Gastrocnemius medialis (tissue), 4 donors: ENCODE measurements around the gene SBNO1. TPM values are rescaled to one million over a fixed set of nuclear protein-coding genes. Genes with fewer than 3 reads are reported as not detected.

ENCODE experiments used
- ATAC-seq, 2 donors: fragments of 150-250 bp; one replicate each; pipeline ENCODE4 v1.9.1; 2016
- DNase-seq, 2 donors: peaks; one replicate each; pipeline ENCODE4 v3.0.0-alpha.2; 2019
- H3K27ac ChIP-seq, 4 donors: fragments of 200-600 bp; sonication (generic); 1 replicate in 1 of 4; 2 replicates in 3 of 4; pipeline ENCODE4 v1.5.1; 2016 to 2018; ENCODE audit warnings: mild to moderate bottlenecking in 2 of 4, moderate library complexity in 1 of 4
- H3K27me3 ChIP-seq, 3 donors: fragments of 200-600 bp; sonication (generic) in 2 of 3; 1 replicate in 1 of 3; 2 replicates in 2 of 3; pipeline versions ENCODE4 v1.5.1 to v1.6.0; 2016 to 2019; ENCODE audit warnings: mild to moderate bottlenecking in 1 of 3, moderate library complexity in 1 of 3
- H3K36me3 ChIP-seq, 2 donors: fragments of 200-600 bp; sonication (generic) in 1 of 2; one replicate each; pipeline ENCODE4 v1.5.1; 2017 to 2018
- H3K4me1 ChIP-seq, 2 donors: fragments of 200-600 bp; sonication (generic) in 1 of 2; one replicate each; pipeline ENCODE4 v1.5.1; 2016 to 2017; ENCODE audit warnings: mild to moderate bottlenecking in 2 of 2
- H3K4me3 ChIP-seq, 4 donors: fragments of 200-600 bp; sonication (generic) in 3 of 4; 1 replicate in 1 of 4; 2 replicates in 3 of 4; pipeline ENCODE4 v1.5.1; 2016 to 2019; ENCODE audit warnings: mild to moderate bottlenecking in 2 of 4
- H3K9me3 ChIP-seq, 3 donors: fragments of 200-600 bp; sonication (generic) in 2 of 3; 1 replicate in 1 of 3; 2 replicates in 2 of 3; pipeline ENCODE4 v1.5.1; 2016 to 2019
- POLR2A ChIP-seq, 2 donors: fragments of 450-650 bp; IDR thresholded peaks; one replicate each; pipeline ENCODE4 v1.6.1; 2017; ENCODE audit warnings: antibody characterized with exemption in 2 of 2, mild to moderate bottlenecking in 2 of 2, moderate library complexity in 2 of 2
- in situ Hi-C, 4 donors: fragments of 200-750 bp; cut with MboI; loops; one replicate each; pipeline versions ENCODE4 v1.15.0 to v1.8.0; 2017; ENCODE audit warnings: low sequenced_read_pairs in 4 of 4
- intact Hi-C: fragments of 100-400 bp; cut with DNase I; formaldehyde crosslinking; loops from one replicate; pipeline ENCODE4 v1.15.1; 2023; ENCODE audit warnings: low total_unique reads
- total RNA-seq, 4 donors: library from RNA; depleted of rRNA; stranded (reverse); fragments of >200 nt; gene quantifications; one replicate each; pipeline versions ENCODE4 v1.1.0 to v1.2.3, GENCODE V29; 2016
- TF ChIP-seq, protein P1 (sequence below), 5 experiments: fragments of 450-650 bp in 3 of 5; fragments of 200-600 bp in 2 of 5; sonication (generic) in 2 of 5; IDR thresholded peaks in 4 of 5; conservative IDR thresholded peaks in 1 of 5; 1 replicate in 4 of 5; 2 replicates in 1 of 5; pipeline ENCODE4 v1.5.1; 2016 to 2019; ENCODE audit warnings: antibody characterized with exemption in 5 of 5, mild to moderate bottlenecking in 3 of 5, moderate library complexity in 3 of 5

The SBNO1 gene
- total RNA-seq, 4 donors from 2014 or later = 26.6 to 29.9 (median 28.8) TPM

DNA sequence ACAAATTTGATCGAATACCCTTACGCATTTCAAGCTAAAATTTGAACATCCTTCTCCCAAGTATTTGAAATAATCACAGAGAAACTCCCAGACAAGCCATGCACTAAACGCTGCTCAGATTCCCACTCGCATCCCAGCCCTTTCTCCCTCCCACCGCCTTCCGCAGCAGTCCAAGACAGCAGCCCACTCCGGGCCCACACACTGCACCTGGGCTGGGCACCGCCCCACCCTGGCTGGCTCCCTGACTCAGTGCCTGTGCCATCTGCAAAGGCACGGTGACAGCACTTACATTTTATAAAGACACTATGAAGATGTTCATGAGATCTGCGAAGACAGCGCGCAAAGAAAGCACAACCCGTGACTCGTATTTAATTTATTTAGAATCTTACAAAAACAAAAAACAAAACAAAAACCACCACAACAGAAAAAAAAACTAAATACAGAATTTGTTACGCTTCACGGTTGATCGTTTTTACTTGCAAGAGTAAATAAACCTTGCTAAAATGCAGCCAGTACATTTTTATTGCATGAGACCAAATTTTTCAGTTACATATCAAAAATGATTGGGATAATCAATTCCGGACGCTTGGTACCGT lies 75.8 kb downstream of the SBNO1 start:
- ATAC-seq (no peak), DNase-seq (no peak)
- no peak overlapping the region for H3K4me3 ChIP-seq
- intact Hi-C loops (no loop called here), in situ Hi-C loops (no loop called here)
- no peak for TF ChIP-seq POLR2A (IDR thresholded peaks at IDR 0.05)
- TF ChIP-seq, protein P1, sequence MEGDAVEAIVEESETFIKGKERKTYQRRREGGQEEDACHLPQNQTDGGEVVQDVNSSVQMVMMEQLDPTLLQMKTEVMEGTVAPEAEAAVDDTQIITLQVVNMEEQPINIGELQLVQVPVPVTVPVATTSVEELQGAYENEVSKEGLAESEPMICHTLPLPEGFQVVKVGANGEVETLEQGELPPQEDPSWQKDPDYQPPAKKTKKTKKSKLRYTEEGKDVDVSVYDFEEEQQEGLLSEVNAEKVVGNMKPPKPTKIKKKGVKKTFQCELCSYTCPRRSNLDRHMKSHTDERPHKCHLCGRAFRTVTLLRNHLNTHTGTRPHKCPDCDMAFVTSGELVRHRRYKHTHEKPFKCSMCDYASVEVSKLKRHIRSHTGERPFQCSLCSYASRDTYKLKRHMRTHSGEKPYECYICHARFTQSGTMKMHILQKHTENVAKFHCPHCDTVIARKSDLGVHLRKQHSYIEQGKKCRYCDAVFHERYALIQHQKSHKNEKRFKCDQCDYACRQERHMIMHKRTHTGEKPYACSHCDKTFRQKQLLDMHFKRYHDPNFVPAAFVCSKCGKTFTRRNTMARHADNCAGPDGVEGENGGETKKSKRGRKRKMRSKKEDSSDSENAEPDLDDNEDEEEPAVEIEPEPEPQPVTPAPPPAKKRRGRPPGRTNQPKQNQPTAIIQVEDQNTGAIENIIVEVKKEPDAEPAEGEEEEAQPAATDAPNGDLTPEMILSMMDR (IDR thresholded peaks at IDR 0.05 in 4 of 5, conservative IDR thresholded peaks at IDR 0.05 in 1 of 5) = no peak
- no peaks in the 10 kb centered on the region for H3K9me3 ChIP-seq
- H3K36me3 ChIP-seq = peaks cover 0 to 22% of the 10 kb centered on the region in 2 donors
- H3K27me3 ChIP-seq = no peaks in the 10 kb centered on the region
- no peaks in the 10 kb centered on the region for H3K4me1 ChIP-seq
- H3K27ac ChIP-seq = no peak overlapping the region

DNA sequence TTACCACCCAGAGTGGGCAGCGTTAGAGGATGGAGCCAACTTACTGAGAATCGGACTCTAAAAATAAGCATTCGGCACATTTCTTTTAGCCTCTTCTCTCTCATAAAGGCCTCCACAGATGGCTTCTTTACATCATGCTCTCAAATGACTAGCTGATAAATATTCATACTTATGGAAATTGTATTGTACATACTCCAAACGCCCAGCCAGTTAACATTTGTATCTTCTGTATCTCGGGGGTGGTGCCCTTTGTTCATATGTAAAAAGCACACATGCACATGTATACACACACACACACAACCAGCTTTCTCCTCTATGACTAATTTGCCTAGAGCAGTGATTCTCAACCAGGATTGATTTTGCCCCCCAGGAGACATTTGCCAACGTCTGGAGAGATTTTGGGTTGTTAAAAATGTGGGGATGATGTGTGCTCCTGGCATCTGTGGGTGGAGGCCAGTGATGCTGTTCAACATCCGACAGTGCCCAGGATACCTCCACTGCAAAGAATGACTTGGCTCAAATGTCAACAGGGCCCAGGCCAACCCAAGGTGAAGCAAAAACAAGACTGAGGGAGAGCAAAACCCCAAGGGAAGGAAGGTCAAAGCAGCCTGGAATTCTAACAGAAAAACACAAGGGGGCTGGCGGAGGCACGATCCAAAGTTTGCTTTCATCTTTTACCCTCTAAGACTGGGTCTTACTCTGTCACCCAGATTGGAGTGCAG lies 77.8 kb downstream of the SBNO1 start:
- no peaks in the 10 kb centered on the region for H3K4me1 ChIP-seq
- peaks cover 0 to 3% of the 10 kb centered on the region in 2 donors for H3K36me3 ChIP-seq
- DNase-seq (no peak), ATAC-seq (no peak)
- in situ Hi-C loops = no loop called here
- H3K27ac ChIP-seq = no peak overlapping the region
- no peaks in the 10 kb centered on the region for H3K27me3 ChIP-seq
- H3K9me3 ChIP-seq = no peaks in the 10 kb centered on the region
- no peak overlapping the region for H3K4me3 ChIP-seq
- TF ChIP-seq, protein P1 (IDR thresholded peaks at IDR 0.05 in 4 of 5, conservative IDR thresholded peaks at IDR 0.05 in 1 of 5) = no peak
- TF ChIP-seq POLR2A (IDR thresholded peaks at IDR 0.05) = no peak
- intact Hi-C loops = loop anchor here (2.0 kb wide), 1 partner anchor 24 kb away; no protein-coding TSS in a partner anchor

DNA sequence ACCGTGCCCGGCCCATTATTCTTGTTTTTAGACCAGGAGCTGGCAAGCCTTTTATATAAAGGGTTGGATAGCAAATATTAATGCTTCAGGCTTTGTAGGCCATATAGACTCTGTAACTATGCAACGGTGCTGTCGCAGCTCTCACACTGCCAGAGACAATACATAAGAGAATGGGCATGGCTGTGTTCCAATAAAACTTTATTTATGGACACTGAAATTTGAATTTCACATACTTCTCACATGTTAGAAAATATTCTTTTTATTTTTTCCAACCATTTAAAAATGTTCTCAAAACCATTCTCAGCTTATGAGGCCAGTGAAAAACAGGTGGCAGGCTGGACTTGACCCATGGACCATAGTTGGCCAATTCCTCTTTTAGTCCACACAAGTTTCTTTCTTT lies 80.0 kb downstream of the SBNO1 start:
- in situ Hi-C loops = no loop called here

DNA sequence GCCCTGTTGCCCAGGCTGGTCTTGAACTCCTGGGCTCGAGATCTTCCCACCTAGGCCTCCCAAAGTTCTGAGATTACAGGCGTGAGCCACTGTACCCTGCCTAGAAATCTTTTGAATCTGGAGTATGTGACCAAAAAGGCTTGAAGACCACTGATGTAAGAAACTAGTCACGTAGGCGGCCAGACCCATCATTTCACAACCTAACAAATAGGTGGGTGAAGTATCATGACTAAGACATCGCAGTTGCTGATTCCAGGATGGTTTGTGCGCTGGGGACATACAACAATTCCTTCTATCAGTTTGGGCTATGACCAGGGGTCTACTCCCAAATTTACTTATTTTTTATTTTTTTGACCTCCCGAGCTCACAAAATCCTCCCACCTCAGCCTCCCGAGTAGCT lies 81.2 kb downstream of the SBNO1 start:
- H3K4me1 ChIP-seq = no peaks in the 10 kb centered on the region
- no peaks in the 10 kb centered on the region for H3K36me3 ChIP-seq
- intact Hi-C loops (no loop called here), in situ Hi-C loops (no loop called here)
- H3K27ac ChIP-seq = no peak overlapping the region
- ATAC-seq (no peak), DNase-seq (no peak)
- TF ChIP-seq, protein P1 (IDR thresholded peaks at IDR 0.05 in 4 of 5, conservative IDR thresholded peaks at IDR 0.05 in 1 of 5) = no peak
- no peak for TF ChIP-seq POLR2A (IDR thresholded peaks at IDR 0.05)
- no peaks in the 10 kb centered on the region for H3K9me3 ChIP-seq
- no peaks in the 10 kb centered on the region for H3K27me3 ChIP-seq
- no peak overlapping the region for H3K4me3 ChIP-seq

More for the DNA sequence above, 80.0 kb downstream of the SBNO1 start:
- no peak for TF ChIP-seq POLR2A (IDR thresholded peaks at IDR 0.05)
- TF ChIP-seq, protein P1 (IDR thresholded peaks at IDR 0.05 in 4 of 5, conservative IDR thresholded peaks at IDR 0.05 in 1 of 5) = no peak
- intact Hi-C loops = no loop called here
- Histone ChIP-seq H3K27me3 (no peaks in the 10 kb centered on the region), H3K9me3 (no peaks in the 10 kb centered on the region), H3K27ac (no peak overlapping the region), H3K36me3 (no peaks in the 10 kb centered on the region), H3K4me3 (no peak overlapping the region), H3K4me1 (no peaks in the 10 kb centered on the region)
- DNase-seq = no peak
- no peak for ATAC-seq
